Fibroblast of the conjunctiva (primary cell): ENCODE results near the gene KRTAP10-8.
"Not testable (repeated sequence)": the region's sequence is repeated elsewhere in the genome, so short reads cannot be mapped to it uniquely, and the experiment has no call there.

Source experiments
- DNase-seq: peaks from one replicate; pipeline ENCODE4 v3.0.0-alpha.2; 2010; ENCODE audit warnings: low read depth

The KRTAP10-8 gene

DNA sequence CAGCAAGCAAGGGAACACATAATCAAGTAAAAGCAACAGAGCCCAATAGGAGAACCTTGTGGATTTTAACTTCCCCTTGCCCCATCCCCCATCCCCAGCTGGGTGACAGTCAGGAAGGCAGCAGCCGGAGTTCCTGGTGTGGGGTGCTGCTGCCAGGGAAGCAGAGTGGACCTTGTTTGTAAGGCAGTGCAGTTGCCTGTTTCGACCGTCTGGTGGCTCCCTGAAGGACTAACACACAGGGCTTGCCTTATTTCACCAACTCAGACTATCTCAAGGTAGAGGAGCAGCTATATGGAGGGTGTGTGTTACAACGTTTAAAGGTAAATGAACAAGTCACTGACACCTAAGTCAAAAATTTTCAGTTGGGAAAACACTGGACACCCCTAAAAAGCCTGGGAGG lies 6.6 kb downstream of the KRTAP10-8 start:
- no peak for DNase-seq

DNA sequence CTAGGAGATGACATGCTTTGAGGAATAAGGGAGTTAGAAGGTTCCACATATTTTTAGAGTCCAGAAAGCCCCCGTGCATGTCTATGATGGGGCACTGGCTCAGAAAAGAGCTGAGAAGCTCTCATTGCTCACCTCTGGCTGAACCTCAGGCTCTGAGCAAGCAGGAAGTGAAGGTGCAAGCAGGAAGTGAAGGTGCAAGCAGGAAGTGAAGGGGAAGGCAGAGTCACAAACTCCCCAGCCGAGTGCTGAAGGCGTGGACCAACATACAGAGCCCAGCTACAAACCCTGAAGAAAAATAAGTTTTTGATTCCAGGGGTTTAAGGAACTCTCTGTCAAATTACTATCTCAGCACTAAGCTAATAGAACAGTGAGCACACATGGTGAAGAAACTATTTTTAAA lies 7.0 kb downstream of the KRTAP10-8 start:
- no peak for DNase-seq

DNA sequence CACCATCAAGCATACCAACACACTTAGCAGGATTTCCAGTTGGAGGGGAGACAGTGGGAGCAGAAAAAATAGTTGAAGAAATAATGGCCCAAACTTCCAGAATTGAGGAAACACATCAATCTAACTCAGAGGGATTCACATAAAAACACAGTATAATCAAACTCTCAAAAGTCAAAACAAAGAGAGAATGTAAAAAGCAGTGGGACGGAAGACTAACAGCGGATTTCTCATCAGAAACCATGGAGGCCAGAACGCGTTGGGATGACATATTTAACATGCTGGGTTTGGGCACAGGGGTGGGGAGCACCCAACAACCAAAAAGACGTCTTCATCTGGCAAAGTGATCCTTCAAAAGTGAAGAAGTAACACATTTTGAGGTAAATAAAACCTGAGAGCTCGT lies 8.0 kb downstream of the KRTAP10-8 start:
- no peak for DNase-seq

DNA sequence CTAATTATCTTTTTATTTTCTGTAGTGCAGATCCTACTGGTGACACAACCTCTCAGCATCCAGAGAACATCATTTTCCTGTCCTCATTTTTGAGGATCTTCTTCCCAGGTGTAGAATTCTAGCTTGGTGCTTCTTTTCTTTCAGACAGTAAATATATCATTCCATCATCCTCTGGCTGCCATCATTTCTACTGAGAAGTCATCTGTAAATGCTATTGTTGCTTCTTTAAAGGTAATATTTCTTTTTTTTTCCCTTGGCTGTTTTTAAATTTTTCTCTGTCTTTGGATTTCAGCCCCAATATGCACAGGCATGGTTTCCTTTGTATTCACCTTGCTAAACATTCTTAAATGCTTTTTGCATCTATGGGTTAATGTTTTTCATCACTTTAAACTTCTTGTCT lies 11.7 kb downstream of the KRTAP10-8 start:
- DNase-seq: no peak

DNA sequence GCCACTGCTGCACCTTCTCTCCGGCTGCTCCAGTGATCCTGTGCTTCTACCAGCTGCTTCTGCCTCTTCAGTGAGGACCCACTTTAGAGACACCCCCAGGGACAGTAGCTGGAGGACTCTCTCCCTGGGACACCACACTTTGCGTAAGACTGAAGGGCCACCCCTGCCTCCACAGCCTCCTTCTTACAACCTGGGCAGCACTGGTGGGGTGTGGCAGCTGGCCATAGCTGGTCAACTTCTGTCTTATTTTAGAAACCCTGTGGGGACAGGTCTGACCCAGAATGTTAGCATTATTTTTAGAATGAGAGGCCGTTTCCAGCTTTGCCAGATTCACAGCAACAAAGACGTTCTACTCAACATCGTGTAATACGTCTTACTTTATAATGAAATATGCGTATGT lies 13.9 kb downstream of the KRTAP10-8 start:
- no peak for DNase-seq

DNA sequence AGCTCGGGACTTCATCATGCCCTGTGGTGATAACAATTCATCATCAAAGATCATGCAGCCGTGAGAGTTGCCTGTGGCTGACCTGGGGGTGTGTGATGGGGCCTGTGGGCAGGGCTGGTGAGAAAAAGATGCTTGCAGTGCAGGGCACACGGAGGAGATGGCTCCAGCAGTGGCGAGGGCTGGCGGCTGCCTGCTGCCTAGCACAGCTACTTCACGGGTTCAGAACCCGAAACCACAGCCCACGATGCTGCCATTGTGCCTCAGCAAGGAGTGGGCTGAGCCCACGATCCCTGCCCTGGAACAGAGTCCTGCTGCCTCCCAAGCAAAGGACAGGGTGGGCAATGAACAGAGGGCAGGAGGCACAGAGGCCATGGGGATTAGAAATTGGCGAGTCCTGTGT lies 14.4 kb downstream of the KRTAP10-8 start:
- no peak for DNase-seq

DNA sequence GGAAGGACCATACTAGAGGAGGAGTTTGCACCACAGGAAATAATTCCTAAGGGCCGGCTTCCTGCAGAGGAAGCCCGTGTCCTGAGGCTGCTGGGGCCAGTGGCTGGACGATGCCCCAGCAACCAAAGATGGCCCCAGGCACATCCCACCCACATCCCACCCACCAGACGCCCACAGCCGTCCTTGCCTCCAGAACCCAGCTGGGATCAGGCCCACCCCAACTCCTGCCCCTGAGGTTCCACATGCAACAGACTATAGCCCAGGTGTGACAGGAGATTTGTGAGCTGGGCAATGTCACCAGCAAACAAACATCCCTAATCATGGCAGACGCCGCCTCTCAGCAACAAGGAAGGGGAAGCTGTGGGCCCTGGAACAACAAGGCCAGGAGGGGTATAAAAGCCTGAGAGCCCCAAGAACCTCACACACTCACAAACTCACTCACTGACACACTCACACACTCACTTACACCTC lies 14.8 kb downstream of the KRTAP10-8 start, which contains the start of gene KRTAP10-9:
Gene KRTAP10-9 (plus strand): TSS at position 421 of the 471 bp plus-strand sequence. CDS start 79 bp downstream, outside the sequence.
- DNase-seq: no peak

DNA sequence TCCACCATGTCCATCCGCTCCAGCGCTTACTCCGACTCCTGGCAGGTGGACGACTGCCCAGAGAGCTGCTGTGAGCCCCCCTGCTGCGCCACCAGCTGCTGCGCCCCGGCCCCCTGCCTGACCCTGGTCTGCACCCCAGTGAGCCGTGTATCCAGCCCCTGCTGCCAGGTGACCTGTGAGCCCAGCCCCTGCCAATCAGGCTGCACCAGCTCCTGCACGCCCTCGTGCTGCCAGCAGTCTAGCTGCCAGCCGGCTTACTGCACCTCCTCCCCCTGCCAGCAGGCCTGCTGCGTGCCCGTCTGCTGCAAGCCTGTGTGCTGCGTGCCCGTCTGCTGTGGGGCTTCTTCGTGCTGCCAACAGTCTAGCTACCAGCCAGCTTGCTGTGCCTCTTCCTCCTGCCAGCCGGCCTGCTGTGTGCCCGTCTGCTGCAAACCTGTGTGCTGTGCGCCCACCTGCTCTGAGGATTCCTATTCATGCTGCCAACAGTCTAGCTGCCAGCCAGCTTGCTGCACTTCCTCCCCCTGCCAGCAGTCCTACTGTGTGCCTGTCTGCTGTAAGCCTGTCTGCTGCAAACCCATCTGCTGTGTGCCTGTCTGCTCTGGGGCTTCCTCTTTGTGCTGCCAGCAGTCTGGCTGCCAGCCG lies 15.4 kb downstream of the KRTAP10-8 start:
- DNase-seq: not testable (repeated sequence)

DNA sequence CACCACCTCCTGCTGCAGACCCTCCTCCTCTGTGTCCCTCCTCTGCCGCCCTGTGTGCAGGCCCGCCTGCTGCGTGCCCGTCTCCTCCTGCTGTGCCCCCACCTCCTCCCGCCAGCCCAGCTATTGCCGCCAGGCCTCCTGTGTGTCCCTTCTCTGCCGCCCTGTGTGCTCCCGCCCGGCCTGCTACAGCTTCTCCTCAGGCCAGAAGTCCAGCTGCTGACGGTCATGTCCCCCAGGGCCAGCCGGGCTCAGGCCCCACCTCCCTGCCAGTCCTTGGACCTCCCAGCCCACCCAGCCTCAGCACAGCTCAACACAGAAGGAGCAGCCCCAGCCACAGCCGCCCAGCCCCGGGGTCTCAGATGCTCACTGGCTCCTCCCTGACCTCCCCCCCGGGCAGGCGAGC lies 16.0 kb downstream of the KRTAP10-8 start:
- DNase-seq: not testable (repeated sequence)

DNA sequence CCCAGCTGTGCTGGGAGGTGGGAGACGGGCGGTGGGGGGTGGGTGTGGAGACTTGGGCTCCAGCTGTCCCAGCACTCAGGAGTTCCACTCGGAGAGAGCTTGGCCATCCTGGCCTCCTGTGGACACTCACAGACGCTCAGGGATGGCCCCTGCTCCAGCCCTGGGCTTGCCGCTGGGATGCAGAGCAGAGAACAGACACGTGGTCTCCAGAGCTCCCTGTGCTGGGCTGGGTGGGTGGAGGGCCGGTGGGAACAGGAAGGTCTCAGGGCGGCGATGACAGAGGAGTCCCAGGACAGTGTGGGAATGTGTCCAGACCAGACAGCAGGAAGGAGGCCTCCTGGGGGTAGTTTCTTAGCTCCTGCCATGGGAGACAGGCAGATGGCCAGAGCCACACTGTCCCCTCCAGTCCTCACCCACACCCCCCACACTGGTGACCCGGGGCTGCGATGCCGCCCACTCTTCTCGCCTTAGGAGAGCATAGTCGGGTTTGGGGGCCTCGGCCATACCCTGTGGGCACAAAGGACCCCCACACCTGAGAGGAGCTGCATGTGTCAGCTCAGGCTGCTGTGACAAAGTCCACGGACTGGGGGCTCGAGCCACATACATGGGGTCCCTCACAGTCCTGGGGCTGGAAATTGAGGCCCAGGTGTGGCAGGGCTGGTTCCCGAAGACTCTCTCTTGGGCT lies 17.0 kb downstream of the KRTAP10-8 start:
- DNase-seq: no peak

DNA sequence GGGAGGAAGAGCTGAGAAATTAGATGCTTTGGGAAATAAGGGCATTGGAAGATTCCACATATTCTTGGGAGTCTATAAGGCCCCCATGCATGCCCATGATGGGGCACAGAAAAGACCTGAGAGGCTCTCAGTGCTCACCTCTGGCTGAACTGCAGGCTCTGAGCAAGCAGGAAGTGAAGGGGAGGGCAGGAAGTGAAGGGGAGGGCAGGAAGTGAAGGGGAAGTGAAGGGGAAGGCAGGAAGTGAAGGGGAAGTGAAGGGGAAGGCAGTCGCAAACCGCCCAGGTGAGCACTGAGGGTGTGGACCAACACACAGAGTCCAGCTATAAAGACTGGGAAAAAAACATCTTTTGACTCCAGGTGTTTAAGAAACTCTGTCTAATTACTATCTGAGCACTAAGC lies 18.6 kb downstream of the KRTAP10-8 start:
- no peak for DNase-seq

DNA sequence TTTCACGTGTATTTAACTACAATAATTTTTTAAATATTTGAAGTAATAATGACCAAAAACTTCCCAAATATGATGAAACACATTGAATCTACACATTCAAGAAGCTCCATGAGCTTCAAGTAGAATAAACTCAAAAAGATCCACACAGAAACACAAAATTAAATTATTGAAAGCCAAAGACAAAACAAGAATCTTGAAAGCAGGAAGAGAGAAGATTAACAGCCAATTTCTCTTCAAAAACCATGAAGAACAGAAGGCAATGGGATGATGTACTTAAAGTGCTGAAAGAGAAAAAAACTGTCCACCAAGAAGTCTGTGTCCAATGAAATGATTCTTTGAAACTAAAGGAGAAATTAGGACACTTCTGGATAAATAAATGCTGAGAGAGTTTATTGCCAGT lies 20.2 kb downstream of the KRTAP10-8 start:
- DNase-seq: no peak

DNA sequence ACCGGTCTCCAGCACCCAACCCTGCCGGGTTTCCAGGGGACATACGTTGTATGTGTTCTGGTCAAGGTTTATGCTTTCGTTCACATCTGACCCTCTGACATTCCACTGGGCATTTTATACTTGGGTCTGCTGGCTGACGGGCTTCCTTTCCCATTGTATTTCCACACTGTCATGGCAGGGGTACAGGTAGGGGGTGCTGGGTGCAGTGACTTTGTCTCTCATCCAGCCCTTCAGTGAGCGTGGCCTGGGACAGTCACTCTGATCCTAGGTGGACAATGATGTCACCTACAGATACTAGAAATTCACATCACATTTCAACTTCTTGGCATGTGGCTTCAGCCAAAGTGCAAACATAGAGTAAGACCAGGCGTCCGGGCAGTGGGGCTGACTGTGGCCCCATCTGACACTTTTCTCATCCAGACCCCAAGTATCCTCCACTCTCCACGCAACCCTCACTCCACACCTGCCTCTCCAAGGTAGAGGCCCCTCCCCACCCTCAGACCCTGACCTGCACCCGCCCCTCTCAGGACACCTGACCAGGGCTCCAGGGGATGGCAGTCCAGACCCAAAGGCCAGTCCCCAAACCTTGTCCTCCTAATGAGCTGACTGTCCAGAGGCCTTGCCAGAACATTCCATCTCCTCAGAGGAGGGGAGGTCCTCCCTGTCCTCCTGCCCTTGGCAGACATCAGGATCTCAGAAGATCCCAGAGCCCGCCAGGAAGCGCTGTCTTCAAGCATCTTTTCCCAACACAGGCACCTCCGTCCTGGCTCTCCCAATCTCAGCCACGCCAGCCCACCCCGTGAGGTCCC lies 24.5 kb downstream of the KRTAP10-8 start:
- no peak for DNase-seq

DNA sequence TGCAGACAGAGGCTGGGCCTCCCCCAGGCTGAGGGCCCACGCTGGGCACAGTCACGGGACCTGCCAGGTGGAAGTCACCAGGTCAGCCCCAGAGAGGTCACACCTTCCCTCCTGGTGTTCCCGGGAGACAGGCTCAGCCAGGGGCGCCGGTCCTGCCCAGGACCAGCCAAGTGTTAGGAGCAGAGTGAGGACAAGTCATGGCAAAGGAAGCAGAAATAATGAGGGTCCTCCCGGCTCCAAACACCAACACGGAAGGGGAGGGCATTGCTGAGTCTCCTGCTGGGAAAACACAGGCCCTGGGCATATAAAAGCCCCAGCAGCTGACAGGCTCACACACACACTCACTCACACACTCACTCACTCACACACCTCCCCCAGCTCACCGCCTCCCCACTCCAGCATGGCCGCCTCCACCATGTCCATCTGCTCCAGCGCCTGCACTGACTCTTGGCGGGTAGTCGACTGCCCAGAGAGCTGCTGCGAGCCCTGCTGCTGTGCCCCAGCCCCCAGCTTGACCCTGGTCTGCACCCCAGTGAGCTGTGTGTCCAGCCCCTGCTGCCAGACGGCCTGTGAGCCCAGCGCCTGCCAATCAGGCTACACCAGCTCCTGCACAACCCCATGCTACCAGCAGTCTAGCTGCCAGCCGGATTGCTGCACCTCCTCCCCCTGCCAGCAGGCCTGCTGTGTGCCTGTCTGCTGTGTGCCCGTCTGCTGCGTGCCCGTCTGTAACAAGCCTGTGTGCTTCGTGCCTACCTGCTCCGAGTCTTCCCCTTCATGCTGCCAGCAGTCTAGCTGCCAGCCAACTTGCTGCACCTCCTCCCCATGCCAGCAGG lies 25.4 kb downstream of the KRTAP10-8 start, which contains the start of gene KRTAP10-10:
Gene KRTAP10-10 (plus strand): TSS at position 339 of the 833 bp plus-strand sequence. CDS start 62 bp downstream, at position 401.
- DNase-seq: no peak

DNA sequence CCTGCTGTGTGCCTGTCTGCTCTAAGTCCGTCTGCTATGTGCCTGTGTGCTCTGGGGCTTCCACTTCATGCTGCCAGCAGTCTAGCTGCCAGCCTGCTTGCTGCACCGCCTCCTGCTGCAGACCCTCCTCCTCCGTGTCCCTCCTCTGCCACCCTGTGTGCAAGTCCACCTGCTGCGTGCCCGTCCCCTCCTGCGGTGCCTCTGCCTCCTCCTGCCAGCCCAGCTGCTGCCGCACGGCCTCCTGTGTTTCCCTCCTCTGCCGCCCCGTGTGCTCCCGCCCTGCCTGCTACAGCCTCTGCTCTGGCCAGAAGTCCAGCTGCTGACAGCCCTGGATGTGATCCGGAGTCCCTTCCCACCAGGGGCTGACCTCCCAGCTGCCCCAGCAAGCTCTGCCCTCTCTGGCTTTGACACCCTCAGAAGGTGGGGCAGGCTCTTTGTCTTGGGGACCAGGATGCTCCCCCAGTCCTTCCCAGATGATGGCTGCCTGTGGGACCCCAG lies 26.0 kb downstream of the KRTAP10-8 start:
- DNase-seq: not testable (repeated sequence)

DNA sequence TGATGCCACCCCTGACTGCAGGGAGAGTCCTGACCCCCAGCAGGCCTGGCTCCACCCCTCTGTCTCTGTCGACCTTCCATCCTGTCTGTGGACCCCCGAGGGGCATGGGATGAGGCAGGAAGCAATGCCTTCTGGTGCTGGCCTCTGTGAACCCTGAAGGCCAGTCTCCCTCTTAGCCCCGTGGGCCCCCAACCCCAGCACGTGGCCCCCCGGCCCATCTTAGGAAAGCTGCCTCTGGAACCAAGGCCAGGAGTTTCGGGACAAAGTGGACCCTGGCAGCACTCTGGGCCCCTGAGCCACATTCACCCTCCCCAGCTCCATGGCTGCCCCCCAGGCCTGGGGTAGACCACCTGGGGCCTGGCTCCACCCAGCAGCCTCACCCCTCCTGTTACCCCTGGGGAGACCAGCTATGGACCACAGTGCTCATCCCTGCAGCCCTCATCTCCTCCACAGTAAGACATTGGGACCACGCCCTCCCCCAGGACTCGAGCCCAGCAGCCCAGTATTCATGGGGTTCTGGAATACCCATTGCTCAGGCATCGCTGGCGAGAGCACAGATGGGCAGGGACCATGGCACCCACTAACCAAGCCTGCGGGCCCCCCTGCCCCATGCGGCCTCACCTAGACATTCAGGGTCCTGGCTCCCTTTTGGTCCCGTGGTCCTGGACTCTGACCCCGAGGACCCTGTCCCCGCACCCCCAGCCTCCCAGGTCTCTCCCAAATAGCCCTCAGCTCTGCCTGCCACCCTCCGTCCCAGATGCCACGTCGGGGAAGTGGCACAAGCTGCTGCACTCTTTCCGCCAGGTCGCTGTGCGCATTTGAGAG lies 26.8 kb downstream of the KRTAP10-8 start:
- DNase-seq: not testable (repeated sequence)

DNA sequence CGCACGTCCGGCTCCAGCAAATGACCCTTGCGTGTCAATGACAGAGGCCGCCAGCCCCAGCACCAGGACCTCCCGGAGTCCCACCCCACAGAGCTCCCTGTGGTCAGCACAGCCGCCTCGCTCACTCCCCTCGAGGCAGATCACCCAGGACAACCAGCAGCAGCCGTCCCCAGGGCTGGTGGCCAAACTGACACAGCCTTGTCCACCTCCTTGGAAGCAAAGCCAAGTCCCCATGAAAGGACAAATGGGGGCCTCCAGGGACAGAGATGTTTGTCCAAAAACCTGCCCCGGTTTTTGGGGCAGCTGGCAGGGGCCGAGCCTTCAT lies 27.4 kb downstream of the KRTAP10-8 start:
- DNase-seq: no peak

DNA sequence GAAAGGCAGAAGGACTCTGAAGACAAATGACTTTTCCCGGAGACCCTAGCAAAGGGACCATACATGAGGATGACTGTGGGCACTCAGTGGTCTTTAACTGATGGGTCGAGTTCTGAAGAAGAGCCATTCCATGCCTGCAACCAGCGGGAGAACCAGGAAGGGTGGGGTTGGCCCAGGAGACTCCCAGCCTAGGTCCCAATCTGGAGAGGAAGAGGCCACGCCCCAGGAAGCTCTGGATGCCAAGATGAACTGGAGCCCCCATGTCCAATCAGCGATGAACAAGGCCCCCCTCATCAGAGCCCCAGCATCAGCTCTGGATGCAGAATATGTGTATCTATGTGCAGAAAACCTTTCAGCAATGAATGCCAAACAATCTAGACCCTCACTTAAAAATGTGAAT lies 28.9 kb downstream of the KRTAP10-8 start:
- no peak for DNase-seq

DNA sequence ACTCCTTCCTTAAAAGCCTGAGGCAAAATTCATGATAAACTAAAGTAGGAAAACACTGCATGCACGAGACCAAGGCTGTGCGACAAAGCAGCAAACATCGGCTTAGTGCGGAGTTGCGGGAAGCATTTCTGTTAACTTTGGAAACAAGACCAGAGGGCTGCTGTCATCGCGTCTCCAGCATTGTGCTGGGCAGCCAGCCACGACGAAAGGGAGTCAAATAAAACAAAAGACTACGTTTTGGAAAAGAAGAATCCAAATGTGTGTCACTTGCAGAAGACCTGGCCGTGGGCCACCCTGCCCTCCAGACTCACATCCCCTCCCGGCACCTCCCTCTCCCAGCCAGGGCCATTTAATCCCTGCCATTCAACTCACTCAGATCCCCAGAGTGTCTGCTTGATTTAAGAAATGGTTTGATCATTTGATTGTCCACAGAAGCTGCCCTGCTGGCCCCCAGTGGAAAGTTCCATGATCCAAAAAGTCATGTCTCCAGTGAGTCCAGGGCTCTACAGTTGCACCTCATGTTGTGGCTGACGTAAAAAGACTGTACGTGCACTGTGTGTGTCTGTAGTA lies 31.9 kb downstream of the KRTAP10-8 start:
- no peak for DNase-seq

DNA sequence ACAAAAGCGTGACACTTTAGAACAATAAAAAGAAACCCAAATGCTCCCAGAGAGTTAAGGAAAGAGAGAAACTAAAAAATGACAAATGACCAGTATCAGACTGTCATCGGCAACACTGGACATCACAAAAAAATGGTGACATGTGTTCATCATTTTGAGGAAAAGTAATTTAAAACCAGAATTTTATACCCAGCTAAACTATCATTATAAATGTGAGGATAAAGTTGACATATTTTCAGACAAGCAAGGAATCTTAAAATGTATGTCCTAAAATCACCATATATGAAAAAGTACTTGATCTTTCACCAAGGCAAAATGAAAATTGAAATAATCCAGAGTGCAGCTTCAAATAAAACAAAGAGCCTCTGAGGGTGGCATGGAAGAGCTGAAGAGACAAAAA lies 33.0 kb downstream of the KRTAP10-8 start:
- DNase-seq: no peak
